Panc1 (cell line): ENCODE measurements around the gene CEMIP. TPM values are rescaled to one million over a fixed set of nuclear protein-coding genes. Genes with fewer than 3 reads are reported as not detected.

Experiments
- ATAC-seq: fragments of 200-7000 bp; cut with Tn5 transposase; 2 replicates; pipeline ENCODE4 v1.9.1; 2020; ENCODE audit warnings: mild to moderate bottlenecking, moderate library complexity
- BruUV-seq: library from RNA; stranded (reverse); fragments of 400-500 nt; replicated peaks from 2 replicates; lab custom pipeline; 2021; lab: Mats Ljungman, UMichigan
- CTCF ChIA-PET: fragments of 300-600 bp; sonication (Branson Sonifier 250); formaldehyde crosslinking; loops from one replicate; lab custom pipeline; 2022; ENCODE audit warnings: antibody characterized with exemption; lab: Charles Lee
- POLR2A ChIA-PET: fragments of 300-600 bp; sonication (Branson Sonifier 250); formaldehyde crosslinking; loops from one replicate; lab custom pipeline; 2022; ENCODE audit warnings: antibody characterized with exemption; lab: Charles Lee
- DNase-seq: peaks from one replicate; pipeline ENCODE4 v3.0.0-alpha.2; 2010; ENCODE audit warnings: low read depth, low spot score
- H3K27ac ChIP-seq: 2 replicates; pipeline ENCODE4 v1.5.1; 2011; ENCODE audit warnings: mild to moderate bottlenecking, low read length, inconsistent platforms
- H3K27me3 ChIP-seq: fragments of 200-500 bp; sonication (Bioruptor generic); 2 replicates; pipeline ENCODE4 v1.6.0; 2014; ENCODE audit warnings: low read length, inconsistent platforms; ENCODE audit not compliant: control insufficient read depth, insufficient read depth
- H3K36me3 ChIP-seq: fragments of 200-500 bp; sonication (Bioruptor generic); 2 replicates; pipeline ENCODE4 v1.5.1; 2014; ENCODE audit warnings: inconsistent platforms, mild to moderate bottlenecking, low read length, moderate library complexity; ENCODE audit not compliant: control insufficient read depth, insufficient read depth
- H3K4me1 ChIP-seq: 2 replicates; pipeline ENCODE4 v1.5.1; 2011; ENCODE audit warnings: inconsistent platforms, mild to moderate bottlenecking, low read length, moderate library complexity; ENCODE audit not compliant: control insufficient read depth, insufficient read depth
- H3K4me3 ChIP-seq, 2 experiments: 2 replicates each; pipeline ENCODE4 v1.5.1; 2011 to 2012; ENCODE audit warnings: low read depth in 2 of 2, low read length in 2 of 2, mild to moderate bottlenecking in 2 of 2, inconsistent platforms in 1 of 2, moderate library complexity in 1 of 2
- H3K9me3 ChIP-seq: fragments of 200-500 bp; sonication (Bioruptor generic); 2 replicates; pipeline ENCODE4 v1.5.1; 2014; ENCODE audit warnings: low read depth, mild to moderate bottlenecking, inconsistent platforms, low read length, moderate library complexity; ENCODE audit not compliant: control insufficient read depth, insufficient read depth
- CTCF ChIP-seq: fragments of 450-650 bp; IDR thresholded peaks from 2 replicates; pipeline ENCODE4 v1.5.1; 2017; ENCODE audit warnings: mild to moderate bottlenecking
- POLR2AphosphoS5 ChIP-seq: IDR thresholded peaks from 2 replicates; pipeline ENCODE4 v1.6.1; 2012; ENCODE audit warnings: mild to moderate bottlenecking, low read depth, low read length, moderate library complexity
- REST ChIP-seq, 2 experiments: IDR thresholded peaks; 2 replicates each; pipeline ENCODE4 v1.6.1; 2011 to 2012; ENCODE audit warnings: low read depth in 2 of 2, control low read depth in 1 of 2, low read length in 1 of 2, mild to moderate bottlenecking in 1 of 2, moderate library complexity in 1 of 2; ENCODE audit not compliant: insufficient read depth in 1 of 2
- SIN3A ChIP-seq: IDR thresholded peaks from 2 replicates; pipeline ENCODE4 v1.6.1; 2012; ENCODE audit warnings: low read depth, mild to moderate bottlenecking, low read length, moderate library complexity, borderline replicate concordance; ENCODE audit not compliant: insufficient read depth
- TCF7L2 ChIP-seq: IDR thresholded peaks from 2 replicates; pipeline ENCODE4 v1.6.1; 2011; ENCODE audit warnings: mild to moderate bottlenecking, low read depth, low read length, inconsistent platforms
- in situ Hi-C: cut with HindIII; loops from 2 replicates; pipeline ENCODE4 v1.10.0; 2016; ENCODE audit warnings: low sequenced_read_pairs, low pct_unique_long_range_greater_than_20kb
- intact Hi-C: fragments of 100-400 bp; cut with micrococcal nuclease; formaldehyde crosslinking; loops from one replicate; pipeline ENCODE4 v1.10.0; 2022; ENCODE audit not compliant: unreplicated experiment
- total RNA-seq: library from RNA; stranded (reverse); gene quantifications from one replicate; pipeline ENCODE4 v1.2.1, GENCODE V29; 2021; ENCODE audit not compliant: unreplicated experiment

Gene CEMIP
- total RNA-seq, 1 experiment from 2014 or later = 0.46 TPM

DNA sequence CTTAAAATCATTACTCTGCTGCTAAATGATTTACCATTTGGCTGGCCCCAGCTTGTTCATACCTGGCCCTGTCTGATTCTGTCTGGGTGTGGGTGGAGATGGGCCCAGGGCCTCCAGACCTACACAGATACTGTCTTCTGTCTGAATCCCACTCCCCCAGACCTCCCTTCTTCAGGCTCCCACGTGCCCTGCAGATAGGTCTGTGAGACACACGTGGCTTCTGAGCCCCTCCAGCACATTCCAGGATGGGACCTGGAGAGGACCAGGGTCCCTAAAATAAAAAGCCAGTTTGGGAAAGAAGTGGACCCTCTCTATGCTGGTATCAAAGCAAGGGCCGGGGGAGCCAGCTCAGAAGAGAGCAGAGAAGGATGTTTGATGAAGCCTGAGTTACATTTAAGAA lies 14.6 kb upstream of the CEMIP start:
- TF ChIP-seq SIN3A (no peak), POLR2AphosphoS5 (no peak), TCF7L2 (no peak), CTCF (no peak), REST (IDR thresholded peaks at IDR 0.05; ENCODE audit: insufficient read depth in 1 of 2, low read depth in 2 of 2, low read length in 1 of 2) (no peak)
- Histone ChIP-seq H3K4me1 (no peaks in the 10 kb centered on the region), H3K4me3 (no peak overlapping the region), H3K27ac (no peak overlapping the region), H3K9me3 (no peaks in the 10 kb centered on the region), H3K27me3 (no peaks in the 10 kb centered on the region), H3K36me3 (no peaks in the 10 kb centered on the region)
- intact Hi-C loops (no loop called here), in situ Hi-C loops (no loop called here)
- ChIA-PET CTCF (interaction anchor here (1.6 kb wide), 1 partner anchor 12 kb away, joined by 5 read pairs; no protein-coding TSS in a partner anchor), POLR2A (no interaction called here)
- no TSS peak for BruUV-seq
- ATAC-seq (no peak), DNase-seq (no peak)

DNA sequence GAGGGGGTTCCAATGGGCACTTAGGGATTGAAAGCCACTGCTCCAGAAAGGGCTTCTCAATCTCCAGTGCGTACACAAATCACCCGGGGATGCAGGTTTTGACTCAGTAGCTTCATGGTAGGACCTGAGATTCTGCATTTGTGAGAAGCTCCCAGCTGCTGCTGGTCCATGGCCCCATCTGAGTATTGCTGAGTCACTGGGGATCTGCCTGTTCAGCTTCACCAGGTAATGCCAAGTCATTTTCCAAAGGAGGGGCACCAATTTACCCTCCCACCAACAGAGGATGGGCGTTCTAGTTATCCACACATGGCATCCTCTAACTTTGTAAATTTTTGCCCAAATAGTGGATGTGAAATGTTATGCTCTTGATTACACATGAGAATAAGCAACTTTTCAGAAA lies 12.9 kb upstream of the CEMIP start:
- in situ Hi-C loops = no loop called here
- intact Hi-C loops = no loop called here
- Histone ChIP-seq H3K9me3 (no peaks in the 10 kb centered on the region), H3K27ac (no peak overlapping the region), H3K27me3 (no peaks in the 10 kb centered on the region), H3K4me1 (no peaks in the 10 kb centered on the region), H3K36me3 (no peaks in the 10 kb centered on the region), H3K4me3 (no peak overlapping the region)
- DNase-seq (no peak), ATAC-seq (no peak)
- TF ChIP-seq REST (IDR thresholded peaks at IDR 0.05; ENCODE audit: insufficient read depth in 1 of 2, low read depth in 2 of 2, low read length in 1 of 2) = no peak
- TF ChIP-seq POLR2AphosphoS5 = no peak
- TF ChIP-seq CTCF = no peak
- TF ChIP-seq SIN3A = no peak
- TF ChIP-seq TCF7L2 = no peak
- ChIA-PET CTCF (interaction anchor here (0.6 kb wide), 1 partner anchor 10 kb away, joined by 3 read pairs; no protein-coding TSS in a partner anchor), POLR2A (no interaction called here)
- BruUV-seq = no TSS peak
